HepG2 (cell line): ENCODE results near the gene XPNPEP3. TPM values are rescaled to one million over a fixed set of nuclear protein-coding genes. Genes with fewer than 3 reads are reported as not detected.
A peak's percentile ranks its signal among the peaks of the same experiment; 100 is the strongest.

Experiments
- ATAC-seq: fragments of 200-7000 bp; cut with Tn5 transposase; 3 replicates; pipeline ENCODE4 v1.9.1; 2020; ENCODE audit warnings: mild to moderate bottlenecking, moderate library complexity
- BruUV-seq: library from RNA; stranded (reverse); fragments of 400-500 nt; replicated peaks from 2 replicates; lab custom pipeline; 2021; lab: Mats Ljungman, UMichigan
- CTCF ChIA-PET: fragments of 300-600 bp; formaldehyde crosslinking; extraction: SDS; loops from one replicate; lab custom pipeline; 2021; ENCODE audit warnings: low total read pairs, inconsistent platforms, low intra/inter-chr PET ratio; lab: Yijun Ruan, JAX
- POLR2A ChIA-PET: fragments of 350-600 bp; sonication (Branson Sonifier 250); formaldehyde crosslinking; loops from one replicate; lab custom pipeline; 2020; ENCODE audit warnings: antibody characterized with exemption, inconsistent platforms; lab: Yijun Ruan, JAX
- DNase-seq: peaks from one replicate; pipeline ENCODE4 v3.0.0-alpha.2; 2015; ENCODE audit warnings: low spot score
- FAIRE-seq: peaks from 3 replicates; lab custom pipeline; 2011; peaks lifted over from hg19 to GRCh38; lab: Jason Lieb, UNC
- H2AFZ ChIP-seq: one replicate; pipeline ENCODE4 v1.6.1; 2011; ENCODE audit warnings: low read length, inconsistent platforms
- H3K27ac ChIP-seq: fragments of 300-600 bp; 3 replicates; pipeline ENCODE4 v1.8.0; 2011; ENCODE audit warnings: mixed run types, mild to moderate bottlenecking, mixed read lengths, low read length, inconsistent platforms; ENCODE audit not compliant: insufficient read depth; ENCODE audit errors: extremely low read length
- H3K27me3 ChIP-seq, 2 experiments: fragments of 200-600 bp in 1 of 2; 2 replicates in 1 of 2; 3 replicates in 1 of 2; pipeline versions ENCODE4 v1.6.0 to v1.8.0; 2011; ENCODE audit warnings: low read length in 2 of 2, mild to moderate bottlenecking in 2 of 2, moderate library complexity in 2 of 2, inconsistent platforms in 1 of 2; ENCODE audit not compliant: insufficient read depth in 2 of 2, control insufficient read depth in 1 of 2
- H3K36me3 ChIP-seq, 2 experiments: fragments of 200-600 bp in 1 of 2; replicated peaks in 1 of 2; 2 replicates in 1 of 2; 3 replicates in 1 of 2; pipeline versions ENCODE4 v1.5.1 to v1.8.0; 2011; ENCODE audit warnings: low read length in 2 of 2, inconsistent platforms in 1 of 2; ENCODE audit not compliant: insufficient read depth in 2 of 2, control insufficient read depth in 1 of 2
- H3K4me1 ChIP-seq: 2 replicates; pipeline ENCODE4 v1.5.1; 2012; ENCODE audit warnings: low read length, inconsistent platforms; ENCODE audit not compliant: insufficient read depth
- H3K4me2 ChIP-seq: 2 replicates; pipeline ENCODE4 v1.6.0; 2011; ENCODE audit warnings: low read depth, low read length, inconsistent platforms
- H3K4me3 ChIP-seq, 3 experiments: fragments of 200-600 bp in 1 of 3; sonication (generic), shearing (Covaris generic) in 1 of 3; replicated peaks in 1 of 3; 2 replicates each; pipeline ENCODE4 v1.5.1; 2011 to 2016; ENCODE audit warnings: low read length in 3 of 3, inconsistent platforms in 2 of 3, low read depth in 2 of 3, mild to moderate bottlenecking in 2 of 3, control low read depth in 1 of 3, mixed read lengths in 1 of 3; ENCODE audit not compliant: insufficient read depth in 1 of 3
- H3K79me2 ChIP-seq: one replicate; pipeline ENCODE4 v1.6.1; 2011; ENCODE audit warnings: low read length, inconsistent platforms; ENCODE audit not compliant: insufficient read depth
- H3K9ac ChIP-seq: 2 replicates; pipeline ENCODE4 v1.6.0; 2011; ENCODE audit warnings: mild to moderate bottlenecking, low read depth, low read length, inconsistent platforms; ENCODE audit not compliant: insufficient read depth
- H3K9me3 ChIP-seq: 2 replicates; pipeline ENCODE4 v1.5.1; 2012; ENCODE audit warnings: mild to moderate bottlenecking, low read length
- H4K20me1 ChIP-seq: 2 replicates; pipeline ENCODE4 v1.6.0; 2011; ENCODE audit warnings: inconsistent platforms, mild to moderate bottlenecking, low read length, moderate library complexity; ENCODE audit not compliant: insufficient read depth
- CTCF ChIP-seq: sonication (generic); formaldehyde crosslinking; IDR thresholded peaks from 2 replicates; pipeline ENCODE4 v1.5.0; 2020; ENCODE audit warnings: mild to moderate bottlenecking, missing genetic modification reagents, moderate library complexity
- GZF1 ChIP-seq: sonication (generic); formaldehyde crosslinking; IDR thresholded peaks from 2 replicates; pipeline ENCODE4 v1.5.1; 2020; ENCODE audit warnings: mild to moderate bottlenecking, missing genetic modification reagents
- HNRNPLL ChIP-seq: fragments of 200-400 bp; formaldehyde crosslinking; IDR thresholded peaks from 2 replicates; pipeline ENCODE4 v1.6.1; 2017; ENCODE audit warnings: mild to moderate bottlenecking, low read depth, low read length; ENCODE audit not compliant: poor library complexity, severe bottlenecking
- KLF11 ChIP-seq: IDR thresholded peaks from 2 replicates; pipeline ENCODE4 v1.6.1; 2016; ENCODE audit warnings: missing compliant biosample characterization
- RAD21 ChIP-seq: fragments of 450-650 bp; formaldehyde crosslinking; IDR thresholded peaks from 2 replicates; pipeline ENCODE4 v1.5.0; 2020; ENCODE audit warnings: mild to moderate bottlenecking
- SMC3 ChIP-seq: IDR thresholded peaks from 2 replicates; pipeline ENCODE4 v1.6.1; 2011; ENCODE audit warnings: low read length, improper control_type of control experiment
- STAG1 ChIP-seq: sonication (generic); formaldehyde crosslinking; IDR thresholded peaks from 2 replicates; pipeline ENCODE4 v1.4.0; 2020; ENCODE audit warnings: missing genetic modification reagents
- ZBTB38 ChIP-seq: sonication (generic); formaldehyde crosslinking; IDR thresholded peaks from 2 replicates; pipeline ENCODE4 v1.5.1; 2020; ENCODE audit warnings: mild to moderate bottlenecking, missing genetic modification reagents
- ZNF121 ChIP-seq: sonication (generic); formaldehyde crosslinking; IDR thresholded peaks from 2 replicates; pipeline ENCODE4 v1.5.0; 2020; ENCODE audit warnings: mild to moderate bottlenecking, missing genetic modification reagents
- ZNF3 ChIP-seq: IDR thresholded peaks from 2 replicates; pipeline ENCODE4 v1.7.0; 2017; ENCODE audit warnings: inconsistent platforms
- ZNF598 ChIP-seq: sonication (generic); formaldehyde crosslinking; IDR thresholded peaks from 2 replicates; pipeline ENCODE4 v1.5.1; 2020; ENCODE audit warnings: mild to moderate bottlenecking, missing genetic modification reagents, borderline replicate concordance
- WGBS: methylation state at CpG from one replicate; pipeline ENCODE4 v1.1.6; 2017; ENCODE audit warnings: low lambda C conversion rate; 5-methylcytosine and 5-hydroxymethylcytosine counted together
- in situ Hi-C: cut with HindIII; loops from 2 replicates; pipeline ENCODE4 v1.10.0; 2017; ENCODE audit warnings: low pct_unique_long_range_greater_than_20kb; ENCODE audit not compliant: extremely low pct_ligation_motif_present
- intact Hi-C: fragments of 100-400 bp; cut with micrococcal nuclease; formaldehyde crosslinking; loops from one replicate; pipeline ENCODE4 v1.10.0; 2022; ENCODE audit not compliant: unreplicated experiment
- polyA plus RNA-seq, 8 experiments: library from polyadenylated mRNA; depleted of rRNA in 3 of 8; stranded (reverse) in 7 of 8; unstranded in 1 of 8; fragments of >200 nt; fragmentation: Illumina TruSeq in 4 of 8; extraction: Trizol in 4 of 8; gene quantifications; 2 replicates each; pipeline versions ENCODE4 v1.2.1 to v1.2.3, GENCODE V29; 2011 to 2016; ENCODE audit warnings: low read depth in 4 of 8, missing spikeins in 1 of 8, mixed read lengths in 1 of 8; ENCODE audit not compliant: insufficient read depth in 1 of 8
- total RNA-seq, 5 experiments: library from RNA; depleted of rRNA; stranded (reverse); fragments of >200 nt; fragmentation: Illumina TruSeq; extraction: Trizol; gene quantifications; 2 replicates each; pipeline ENCODE4 v1.2.3, GENCODE V29; 2016; ENCODE audit warnings: low read depth in 1 of 5
- TF ChIP-seq, protein P1 (sequence below): sonication (generic); formaldehyde crosslinking; IDR thresholded peaks from 2 replicates; pipeline ENCODE4 v1.5.0; 2020; ENCODE audit warnings: mild to moderate bottlenecking, missing genetic modification reagents

Gene XPNPEP3
- total and polyA plus RNA-seq, 2 of the 13 experiments (the other 11 are each of a cell fraction or from before 2014, with no cell fraction given), result 10.3 to 14.0 TPM

DNA sequence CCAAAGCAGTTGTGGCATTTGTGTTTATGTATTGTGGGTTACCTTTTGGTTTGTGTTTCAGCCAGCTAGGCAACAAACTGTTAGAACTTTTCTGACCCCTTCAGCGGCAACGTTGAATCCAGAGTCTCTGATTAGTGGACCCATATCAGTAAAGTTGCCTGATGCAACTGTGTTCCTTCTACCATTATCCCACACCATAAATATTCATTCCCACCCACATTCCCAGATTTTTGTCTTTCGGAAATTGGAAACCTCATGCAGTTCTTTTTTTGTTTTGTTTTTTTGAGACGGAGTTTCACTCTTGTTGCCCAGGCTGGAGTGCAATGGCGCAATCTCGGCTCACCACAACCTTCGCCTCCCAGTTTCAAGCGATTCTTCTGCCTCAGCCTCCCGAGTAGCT lies 63.6 kb downstream of the XPNPEP3 start:
- CTCF ChIA-PET, result no interaction called here
- Histone ChIP-seq H3K4me2 (no peak overlapping the region), H4K20me1 (no peaks in the 10 kb centered on the region), H3K4me1 (no peaks in the 10 kb centered on the region), H3K27me3 (no peaks in the 10 kb centered on the region), H3K9ac (no peak overlapping the region), H3K27ac (no peak overlapping the region), H3K4me3 (no peak overlapping the region), H3K9me3 (no peaks in the 10 kb centered on the region), H3K36me3 (peaks cover 2 to 18% of the 10 kb centered on the region in 2 experiments; a peak in 2 of 5 replicates), H3K79me2 (no peaks in the 10 kb centered on the region), H2AFZ (no peak overlapping the region)
- in situ Hi-C loops (no loop called here), intact Hi-C loops (no loop called here)
- no TSS peak for BruUV-seq
- FAIRE-seq, result no peak
- TF ChIP-seq ZBTB38 (CRISPR knock-in tag) (no peak), GZF1 (CRISPR knock-in tag) (no peak), HNRNPLL (no peak), ZNF3 (no peak)
- DNase-seq, result no peak
- 98% methylated on average over 9 of the region's 9 CpGs for WGBS
- ATAC-seq, result no peak
- POLR2A ChIA-PET, result no interaction called here

DNA sequence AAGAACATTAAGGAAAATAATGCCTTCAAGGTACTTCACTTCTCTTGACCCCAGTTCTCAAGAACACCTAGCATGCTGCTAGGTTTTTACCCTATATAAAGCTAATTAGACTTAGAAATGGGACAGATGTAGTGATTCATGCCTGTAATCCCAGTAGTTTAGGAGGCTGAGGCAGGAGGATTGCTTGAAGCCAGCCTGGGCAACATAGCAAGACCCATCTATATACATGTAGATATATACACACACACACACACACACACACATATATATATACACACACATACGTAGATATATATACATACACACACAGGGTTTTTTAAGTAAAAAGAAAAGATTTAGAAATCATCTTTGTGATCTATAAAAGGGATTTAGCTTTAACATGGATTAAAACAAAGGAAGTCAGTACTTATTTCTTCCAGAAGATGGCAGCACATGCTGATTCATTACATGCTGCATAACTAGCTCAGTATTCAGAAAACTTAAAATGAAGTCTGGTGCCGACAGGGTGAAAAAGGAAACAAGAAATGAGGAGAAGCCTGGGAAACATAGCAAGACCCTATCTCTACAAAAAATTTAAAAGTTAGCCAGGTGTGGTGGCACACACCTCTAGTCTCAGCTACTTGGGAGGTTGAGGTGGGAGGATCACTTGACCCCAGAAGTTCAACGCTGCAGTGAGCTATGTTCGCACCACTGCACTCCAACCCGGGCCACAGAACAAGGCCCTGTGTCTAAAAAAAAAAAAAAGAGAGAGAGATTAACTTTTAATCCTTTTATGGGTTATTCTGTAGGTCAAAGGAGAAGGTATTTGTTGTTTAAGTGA lies 65.7 kb downstream of the XPNPEP3 start:
- in situ Hi-C loops, result no loop called here

More for the DNA sequence above, 65.7 kb downstream of the XPNPEP3 start:
- no peak overlapping the region for H3K27ac ChIP-seq
- intact Hi-C loops, result no loop called here
- no peaks in the 10 kb centered on the region for H4K20me1 ChIP-seq
- CTCF ChIA-PET, result interaction anchor here (0.9 kb wide), 1 partner anchor 146 kb away, joined by 4 read pairs; no protein-coding TSS in a partner anchor
- 66% methylated on average over 5 of the region's 5 CpGs for WGBS
- TF ChIP-seq STAG1 (CRISPR knock-in tag) (peak; percentile 85), RAD21 (peak; percentile 24; the same call in 1 of the 2 replicates), KLF11 (CRISPR knock-in tag) (no peak), CTCF (CRISPR knock-in tag) (peak; percentile 71), SMC3 (peak; percentile 42; the same call in 1 of the 2 replicates), ZNF598 (CRISPR knock-in tag) (no peak), ZNF121 (CRISPR knock-in tag) (peak; percentile 92)
- TF ChIP-seq, protein P1, sequence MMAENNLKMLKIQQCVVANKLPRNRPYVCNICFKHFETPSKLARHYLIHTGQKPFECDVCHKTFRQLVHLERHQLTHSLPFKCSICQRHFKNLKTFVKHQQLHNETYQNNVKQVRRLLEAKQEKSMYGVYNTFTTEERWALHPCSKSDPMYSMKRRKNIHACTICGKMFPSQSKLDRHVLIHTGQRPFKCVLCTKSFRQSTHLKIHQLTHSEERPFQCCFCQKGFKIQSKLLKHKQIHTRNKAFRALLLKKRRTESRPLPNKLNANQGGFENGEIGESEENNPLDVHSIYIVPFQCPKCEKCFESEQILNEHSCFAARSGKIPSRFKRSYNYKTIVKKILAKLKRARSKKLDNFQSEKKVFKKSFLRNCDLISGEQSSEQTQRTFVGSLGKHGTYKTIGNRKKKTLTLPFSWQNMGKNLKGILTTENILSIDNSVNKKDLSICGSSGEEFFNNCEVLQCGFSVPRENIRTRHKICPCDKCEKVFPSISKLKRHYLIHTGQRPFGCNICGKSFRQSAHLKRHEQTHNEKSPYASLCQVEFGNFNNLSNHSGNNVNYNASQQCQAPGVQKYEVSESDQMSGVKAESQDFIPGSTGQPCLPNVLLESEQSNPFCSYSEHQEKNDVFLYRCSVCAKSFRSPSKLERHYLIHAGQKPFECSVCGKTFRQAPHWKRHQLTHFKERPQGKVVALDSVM, result 0 out of 2 replicates have a peak, but pooled peaks have one; percentile 21
- H3K9ac ChIP-seq, result no peak overlapping the region
- FAIRE-seq (peak; percentile 74), DNase-seq (peak; percentile 40), ATAC-seq (peak; percentile 44)
- POLR2A ChIA-PET, result interaction anchor here (0.6 to 1.6 kb wide), 5 partner anchors 28 to 480 kb away, joined by 3 to 9 read pairs (median 4); partner anchors contain the start of genes RBX1 and TEF
- no peak overlapping the region for H3K4me3 ChIP-seq
- no peak overlapping the region for H3K4me2 ChIP-seq
- no TSS peak for BruUV-seq
- no peaks in the 10 kb centered on the region for H3K9me3 ChIP-seq
- H3K36me3 ChIP-seq, result peaks cover 7 to 27% of the 10 kb centered on the region in 2 experiments; a peak in 4 of 5 replicates
- no peaks in the 10 kb centered on the region for H3K27me3 ChIP-seq
- H3K4me1 ChIP-seq, result no peaks in the 10 kb centered on the region
- H2AFZ ChIP-seq, result no peak overlapping the region
- no peaks in the 10 kb centered on the region for H3K79me2 ChIP-seq
